ENCODE measurements around the gene LIPC.

- no peak for TF ChIP-seq EZH2 (IDR thresholded peaks at IDR 0.05; ENCODE audit: borderline replicate concordance, low read depth, low read length, severe bottlenecking)
- TF ChIP-seq, protein P1, sequence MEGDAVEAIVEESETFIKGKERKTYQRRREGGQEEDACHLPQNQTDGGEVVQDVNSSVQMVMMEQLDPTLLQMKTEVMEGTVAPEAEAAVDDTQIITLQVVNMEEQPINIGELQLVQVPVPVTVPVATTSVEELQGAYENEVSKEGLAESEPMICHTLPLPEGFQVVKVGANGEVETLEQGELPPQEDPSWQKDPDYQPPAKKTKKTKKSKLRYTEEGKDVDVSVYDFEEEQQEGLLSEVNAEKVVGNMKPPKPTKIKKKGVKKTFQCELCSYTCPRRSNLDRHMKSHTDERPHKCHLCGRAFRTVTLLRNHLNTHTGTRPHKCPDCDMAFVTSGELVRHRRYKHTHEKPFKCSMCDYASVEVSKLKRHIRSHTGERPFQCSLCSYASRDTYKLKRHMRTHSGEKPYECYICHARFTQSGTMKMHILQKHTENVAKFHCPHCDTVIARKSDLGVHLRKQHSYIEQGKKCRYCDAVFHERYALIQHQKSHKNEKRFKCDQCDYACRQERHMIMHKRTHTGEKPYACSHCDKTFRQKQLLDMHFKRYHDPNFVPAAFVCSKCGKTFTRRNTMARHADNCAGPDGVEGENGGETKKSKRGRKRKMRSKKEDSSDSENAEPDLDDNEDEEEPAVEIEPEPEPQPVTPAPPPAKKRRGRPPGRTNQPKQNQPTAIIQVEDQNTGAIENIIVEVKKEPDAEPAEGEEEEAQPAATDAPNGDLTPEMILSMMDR (IDR thresholded peaks at IDR 0.05; ENCODE audit: borderline replicate concordance, extremely low read depth, low read length, poor library complexity, severe bottlenecking) = no peak
Measured at GRCh38 chr15:58479941-58480340, 48.1 kb downstream of the LIPC start.

All from DND-41 (cell line).